Activated naive CD4-positive, alpha-beta T cell treated with Interleukin-2 at 50 U/mL for 16 hours (primary cell): ENCODE data around the gene CRYZL1.
"Not testable (repeated sequence)": the region's sequence is repeated elsewhere in the genome, so short reads cannot be mapped to it uniquely, and the experiment has no call there.

ENCODE experiments used
- DNase-seq: peaks from one replicate; pipeline ENCODE4 v3.0.0-alpha.2; 2020

Gene CRYZL1

DNA sequence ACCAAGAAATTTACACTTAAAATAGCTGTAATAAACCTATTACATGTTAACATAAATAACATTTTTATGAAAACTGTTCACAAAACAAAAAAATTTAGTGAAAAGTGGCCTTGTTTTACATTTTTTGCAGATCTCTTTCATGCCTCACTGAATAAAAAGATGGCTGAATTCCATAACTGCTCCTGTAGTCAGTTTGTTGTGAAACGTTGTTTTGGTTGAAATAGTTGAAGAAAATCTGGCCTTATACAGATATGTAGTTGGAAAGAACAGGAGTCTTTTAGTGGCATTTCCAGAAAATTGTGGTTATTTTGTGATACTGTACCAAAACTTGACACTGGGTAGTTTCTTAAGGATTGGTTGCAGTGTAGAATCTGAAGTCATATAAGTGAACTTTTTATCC is 18.9 kb upstream of the CRYZL1 start:
- DNase-seq, result no peak

DNA sequence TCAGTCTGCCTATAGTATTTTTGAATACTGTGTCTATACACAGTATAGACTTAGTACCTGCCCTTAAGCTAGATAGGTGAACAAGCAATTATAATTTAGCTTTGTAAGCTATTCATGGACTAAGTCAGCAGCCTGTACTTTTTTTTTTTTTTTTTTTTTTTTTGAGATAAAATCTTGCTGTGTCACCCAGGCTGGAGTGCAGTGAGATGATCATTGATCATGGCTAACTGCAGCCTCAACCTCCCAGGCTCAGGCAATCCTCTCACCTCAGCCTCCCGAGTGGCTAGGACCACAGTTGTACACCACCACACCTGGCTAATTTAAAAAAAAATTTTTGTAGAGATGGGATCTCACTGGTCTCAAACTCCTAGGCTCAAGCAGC is 18.0 kb upstream of the CRYZL1 start:
- no peak for DNase-seq

DNA sequence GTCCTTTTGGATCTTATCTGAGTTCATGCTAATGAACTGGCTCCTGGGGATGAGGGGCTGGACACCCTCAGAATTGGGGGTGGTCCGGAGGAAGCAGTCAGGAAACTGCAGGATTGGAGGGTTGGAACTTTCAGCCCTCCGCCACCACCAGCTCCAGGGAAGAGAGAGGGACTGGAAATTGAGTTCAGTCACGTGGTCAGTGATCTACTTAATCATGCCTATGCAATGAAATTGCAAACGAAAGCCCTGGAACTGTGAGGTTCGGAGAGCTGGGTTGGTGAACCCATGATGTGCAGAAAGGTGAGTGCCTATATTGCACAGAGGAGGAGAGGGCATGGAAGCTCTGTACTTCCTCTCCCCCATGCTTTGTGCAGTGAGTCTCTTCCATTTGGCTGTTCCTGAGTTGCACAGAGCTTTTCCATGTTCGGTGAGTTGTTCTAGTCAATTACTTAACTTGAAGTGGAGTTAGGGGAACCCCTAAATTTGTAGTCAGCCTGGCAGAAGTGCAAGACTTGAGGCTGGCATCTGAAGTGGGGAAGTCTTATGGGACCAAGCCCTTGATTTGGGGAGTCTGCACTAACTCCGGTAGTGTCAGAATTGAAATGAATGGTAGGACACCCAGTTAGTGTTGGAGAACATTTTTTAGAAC is 17.5 kb upstream of the CRYZL1 start:
- DNase-seq, result no peak

DNA sequence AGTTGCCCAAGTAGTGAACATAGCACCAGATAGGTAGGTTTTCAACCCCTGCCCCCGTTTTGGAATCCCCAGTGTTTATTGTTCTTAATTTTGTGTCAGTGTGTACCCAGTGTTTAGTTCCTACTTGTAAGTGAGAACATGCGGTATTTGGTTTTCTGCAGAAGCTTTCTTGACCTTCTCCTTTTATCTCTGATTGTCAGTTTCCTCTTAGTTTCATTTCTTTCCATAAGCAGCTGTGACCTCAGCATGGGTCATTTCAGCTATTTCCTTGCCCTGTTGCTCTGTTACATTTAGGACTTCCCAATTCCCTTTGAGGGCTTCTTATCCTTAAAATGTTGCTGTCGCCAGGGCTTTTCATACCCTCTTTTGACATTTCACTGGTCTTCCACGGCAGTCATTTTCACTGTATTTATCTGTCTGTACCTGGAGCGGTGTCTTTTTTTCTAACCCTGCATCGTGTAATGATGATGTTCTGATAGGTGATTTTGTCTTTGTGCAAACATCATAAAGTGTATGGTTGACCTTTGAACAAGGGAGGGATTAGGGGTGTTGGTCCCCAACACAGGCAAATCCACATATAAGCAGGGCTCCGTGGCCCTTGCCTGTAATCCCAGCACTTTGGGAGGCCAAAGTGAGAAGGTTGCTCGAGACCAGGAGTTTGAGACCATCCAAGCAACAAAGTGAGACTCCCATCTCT is 15.7 kb upstream of the CRYZL1 start:
- DNase-seq, result no peak

DNA sequence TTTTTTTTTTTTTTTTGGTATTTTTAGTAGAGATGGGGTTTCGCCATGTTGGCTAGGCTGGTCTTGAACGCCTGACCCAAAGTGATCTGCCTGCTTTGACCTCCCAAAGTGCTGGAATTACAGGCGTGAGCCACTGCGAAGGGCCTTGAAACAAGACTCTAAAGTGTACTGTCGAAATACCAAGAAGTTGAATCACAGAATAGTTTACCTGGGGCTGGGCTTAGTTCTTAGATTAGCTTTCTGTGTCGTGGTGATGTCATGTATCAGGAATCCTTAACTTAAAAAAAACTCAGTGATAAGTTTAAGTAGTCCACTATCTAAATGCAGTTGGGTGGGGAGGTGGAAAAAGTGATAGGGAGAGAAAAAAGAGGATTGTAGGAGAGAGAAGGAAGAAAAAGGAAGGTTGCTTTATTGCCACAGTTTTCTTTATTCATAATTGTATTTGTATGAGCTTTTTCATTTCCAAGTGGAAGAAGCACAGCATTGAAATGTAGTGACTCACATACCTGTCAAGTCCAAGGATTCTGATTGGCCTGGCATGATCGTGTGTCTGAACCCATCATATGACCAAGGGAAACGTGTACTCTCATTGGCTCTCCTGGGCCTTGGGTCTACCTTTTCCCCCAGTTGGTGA is 14.2 kb upstream of the CRYZL1 start:
- DNase-seq, result no peak

DNA sequence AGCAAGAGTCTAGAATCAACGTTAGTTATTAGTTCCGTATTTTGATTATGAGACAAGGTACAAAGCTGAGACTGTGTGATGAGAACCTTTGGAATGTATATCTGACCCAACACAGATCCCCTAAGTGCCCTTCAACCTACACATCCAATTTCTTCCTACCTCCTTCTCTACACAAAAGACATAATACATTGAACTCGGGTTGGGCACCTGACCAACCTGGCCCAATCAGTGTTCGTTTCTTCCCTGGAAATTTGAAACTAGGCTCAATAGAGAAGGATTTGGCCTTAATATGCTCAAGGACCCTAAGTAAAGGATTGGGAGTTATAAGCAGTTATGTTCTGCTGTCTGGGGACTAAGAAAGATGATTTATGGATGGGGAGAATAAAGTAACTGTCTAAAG is 12.9 kb upstream of the CRYZL1 start:
- no peak for DNase-seq

DNA sequence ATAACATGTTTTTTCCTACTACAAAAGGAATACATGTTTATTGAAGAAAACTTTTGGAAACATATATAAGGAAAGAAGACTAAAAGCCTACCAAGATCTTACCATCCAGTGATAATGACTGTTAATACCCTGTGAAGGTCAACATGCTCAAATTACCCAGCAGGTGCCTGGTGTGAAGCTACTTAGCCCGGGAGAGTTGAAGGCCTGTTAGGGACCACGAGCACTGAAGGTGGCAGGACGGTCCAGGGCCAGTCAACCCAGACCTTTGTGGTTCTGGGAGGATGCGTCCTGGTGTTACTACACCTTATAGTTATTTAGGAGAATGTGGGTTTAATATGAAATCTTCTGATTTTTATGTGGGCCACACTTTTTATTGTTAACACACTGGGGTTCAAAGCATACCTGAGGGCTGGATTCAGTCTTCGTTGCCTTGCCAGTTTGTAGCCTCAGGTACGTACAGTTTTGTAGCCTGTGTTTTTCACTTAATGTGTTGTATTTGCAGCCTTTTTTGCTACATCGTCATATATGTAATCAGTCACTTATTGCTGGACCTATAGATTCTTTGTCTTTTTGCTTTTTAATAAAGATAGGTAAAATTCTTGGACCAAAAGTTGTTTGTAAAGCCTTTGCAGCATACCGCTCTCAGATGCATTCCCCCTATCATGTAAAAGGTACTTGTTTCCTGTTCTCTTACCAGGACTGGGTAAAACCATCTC is 10.6 kb upstream of the CRYZL1 start:
- no peak for DNase-seq

DNA sequence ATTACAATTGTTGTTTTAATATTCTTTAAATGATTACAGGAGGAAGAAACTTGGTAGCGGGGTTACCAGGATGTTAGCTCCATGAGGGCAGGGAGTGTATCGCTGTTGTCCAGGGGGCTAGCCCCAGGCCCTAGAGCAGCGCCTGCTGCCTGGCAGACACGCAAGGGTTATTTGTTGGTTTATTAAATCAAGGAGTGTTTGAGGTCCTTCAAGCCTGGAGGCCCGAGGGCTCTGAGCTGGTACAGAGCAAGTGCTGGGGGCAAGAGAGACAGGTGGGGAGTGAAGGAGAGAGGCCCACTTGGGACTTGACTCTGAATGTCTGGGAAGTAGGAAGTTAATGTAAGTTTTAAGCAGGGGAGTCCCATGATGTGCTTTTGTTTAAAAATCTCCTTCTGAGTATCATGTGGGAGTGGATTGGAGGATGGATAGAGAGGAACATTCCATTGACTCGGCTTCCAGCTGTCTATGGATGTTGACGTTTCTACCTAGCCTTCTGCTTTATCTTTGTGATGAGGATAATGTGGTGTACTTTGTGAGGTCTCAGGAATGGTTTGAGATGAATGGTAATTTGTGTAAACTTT is 9.5 kb upstream of the CRYZL1 start:
- DNase-seq, result no peak

DNA sequence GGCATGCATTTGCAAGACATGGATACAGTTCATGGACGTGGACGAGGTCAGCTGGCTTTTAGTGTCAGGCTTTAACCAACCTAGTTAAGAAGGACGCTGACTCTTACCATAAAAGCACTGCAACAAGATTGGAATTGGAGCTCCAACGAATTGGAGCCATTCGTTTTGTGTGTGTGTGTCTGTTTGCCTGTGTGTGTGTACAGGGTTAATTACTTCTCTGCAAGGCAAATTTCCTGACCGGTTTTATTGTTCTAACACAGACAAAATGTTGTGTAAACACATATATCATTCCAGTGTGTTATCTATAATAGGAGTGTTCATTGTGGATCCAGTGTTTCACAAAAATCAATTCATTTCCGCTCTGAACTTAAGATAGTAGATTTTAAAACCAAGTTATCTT is 8.7 kb upstream of the CRYZL1 start:
- DNase-seq, result no peak

DNA sequence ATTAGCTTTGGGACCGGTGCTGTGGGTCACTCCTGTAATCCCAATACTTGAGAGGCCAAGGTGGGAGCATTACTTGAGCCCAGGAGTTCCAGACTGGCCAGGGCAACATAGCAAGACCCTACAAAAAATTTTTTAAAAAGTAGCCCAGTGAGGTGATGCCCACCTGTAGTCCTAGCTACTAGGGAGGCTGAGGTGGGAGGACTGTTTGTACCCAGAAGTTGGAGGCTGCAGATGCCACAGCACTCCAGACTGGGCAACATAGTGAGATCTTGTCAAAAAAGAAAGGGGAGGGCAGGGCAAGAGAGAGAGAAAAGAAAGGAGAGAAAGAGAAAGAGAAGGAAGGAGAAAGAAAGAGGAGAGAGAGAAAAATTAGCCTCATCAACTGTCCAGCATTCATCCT is 7.0 kb upstream of the CRYZL1 start:
- no peak for DNase-seq

DNA sequence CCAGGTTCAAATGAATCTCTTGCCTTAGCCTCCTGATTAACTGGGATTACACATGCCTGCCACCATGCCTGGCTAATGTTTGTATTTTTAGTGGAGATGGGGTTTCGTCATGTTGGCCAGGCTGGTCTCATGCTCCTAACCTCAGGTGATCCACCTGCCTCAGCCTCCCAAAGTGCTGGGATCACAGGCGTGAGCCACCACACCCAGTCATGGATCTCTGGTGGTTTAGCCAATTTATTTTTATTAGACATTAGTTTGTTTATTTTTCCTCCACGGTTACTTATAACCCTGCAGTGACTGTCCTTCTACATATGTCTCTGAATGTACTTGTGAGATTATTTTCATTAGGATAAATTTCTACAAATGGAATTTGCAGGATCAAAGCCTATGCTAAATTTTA is 6.0 kb upstream of the CRYZL1 start:
- no peak for DNase-seq

DNA sequence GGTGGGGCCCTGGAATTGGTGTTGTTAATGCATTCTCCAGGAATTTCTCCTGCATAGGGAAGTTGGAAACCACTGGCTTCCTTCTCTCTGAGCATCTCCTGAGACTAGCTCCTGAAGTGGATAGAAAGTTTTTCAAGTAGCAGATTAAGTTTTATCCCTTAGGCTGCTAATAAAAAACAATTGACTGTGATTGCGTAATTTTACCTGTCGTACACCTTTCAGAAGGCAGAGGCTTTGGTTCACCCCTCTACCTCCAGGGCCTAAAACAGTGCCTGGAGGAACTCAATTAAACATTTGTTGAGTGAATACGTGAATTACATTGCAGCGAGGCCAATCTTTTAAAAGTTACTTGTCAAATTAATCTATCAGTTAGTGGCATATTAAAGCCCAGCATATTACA is 4.2 kb upstream of the CRYZL1 start:
- DNase-seq, result no peak

DNA sequence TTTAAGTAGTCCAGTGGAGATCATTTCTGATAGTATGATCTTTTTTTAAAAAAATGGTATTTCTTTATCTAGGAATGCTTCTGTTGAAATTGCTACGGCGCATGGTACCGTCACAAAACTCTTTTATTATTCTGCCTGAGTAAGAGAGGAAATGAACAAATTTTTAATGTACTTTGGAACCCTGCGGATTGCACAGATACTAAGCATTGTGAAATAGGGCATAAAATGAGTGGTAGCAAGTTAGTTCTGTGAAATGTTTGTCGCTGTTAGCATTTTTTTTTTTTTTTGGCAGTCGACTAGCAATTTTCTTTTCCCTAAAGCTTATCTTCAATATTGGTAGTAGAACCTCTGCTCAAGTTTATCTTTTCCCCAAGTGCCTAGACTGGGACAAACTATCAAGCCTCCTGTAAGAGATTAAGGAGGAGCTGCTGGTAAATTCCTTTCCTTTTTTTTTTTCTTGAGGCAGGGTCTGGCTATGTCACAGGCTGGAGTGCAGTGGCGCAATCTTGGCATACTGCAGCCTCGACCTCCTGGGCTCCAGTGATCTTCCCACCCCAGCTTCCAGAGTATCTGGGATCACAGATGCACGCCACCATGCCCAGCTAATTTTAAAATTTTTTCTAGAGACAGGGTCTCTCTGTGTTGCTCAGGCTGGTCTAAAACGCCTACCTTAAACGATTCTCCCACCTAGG is 3.0 kb upstream of the CRYZL1 start:
- DNase-seq, result no peak

DNA sequence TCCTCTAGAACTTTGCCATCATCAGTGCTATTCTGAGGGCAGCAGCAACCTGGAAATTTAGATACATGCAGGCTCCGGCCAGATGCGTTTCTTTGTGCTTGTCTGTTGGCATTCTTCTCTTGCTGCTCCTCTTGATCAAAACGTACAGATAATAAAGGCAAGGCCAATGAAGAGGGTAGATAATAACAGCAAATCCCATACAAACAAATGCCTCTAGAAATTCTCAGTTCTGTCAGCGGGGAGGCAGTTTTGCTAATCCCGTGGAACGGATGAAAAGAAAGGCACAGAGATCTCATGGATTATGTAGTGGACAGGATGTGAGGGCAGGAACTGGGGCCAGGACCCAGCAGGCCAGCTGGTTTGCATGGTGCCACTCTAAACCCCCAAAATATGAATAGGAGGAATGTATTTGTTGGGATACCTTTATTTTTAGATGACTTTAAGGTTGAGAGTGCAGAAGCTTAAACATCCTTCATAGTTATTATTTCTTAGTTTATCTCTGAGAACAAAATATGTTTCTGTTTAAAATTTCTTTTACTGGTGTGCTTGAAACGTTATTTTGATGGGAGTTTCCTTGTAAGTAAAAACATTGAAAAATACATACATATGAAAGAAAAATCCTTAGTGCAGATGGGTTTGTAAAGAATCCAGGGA is 2.2 kb upstream of the CRYZL1 start:
- DNase-seq, result no peak

DNA sequence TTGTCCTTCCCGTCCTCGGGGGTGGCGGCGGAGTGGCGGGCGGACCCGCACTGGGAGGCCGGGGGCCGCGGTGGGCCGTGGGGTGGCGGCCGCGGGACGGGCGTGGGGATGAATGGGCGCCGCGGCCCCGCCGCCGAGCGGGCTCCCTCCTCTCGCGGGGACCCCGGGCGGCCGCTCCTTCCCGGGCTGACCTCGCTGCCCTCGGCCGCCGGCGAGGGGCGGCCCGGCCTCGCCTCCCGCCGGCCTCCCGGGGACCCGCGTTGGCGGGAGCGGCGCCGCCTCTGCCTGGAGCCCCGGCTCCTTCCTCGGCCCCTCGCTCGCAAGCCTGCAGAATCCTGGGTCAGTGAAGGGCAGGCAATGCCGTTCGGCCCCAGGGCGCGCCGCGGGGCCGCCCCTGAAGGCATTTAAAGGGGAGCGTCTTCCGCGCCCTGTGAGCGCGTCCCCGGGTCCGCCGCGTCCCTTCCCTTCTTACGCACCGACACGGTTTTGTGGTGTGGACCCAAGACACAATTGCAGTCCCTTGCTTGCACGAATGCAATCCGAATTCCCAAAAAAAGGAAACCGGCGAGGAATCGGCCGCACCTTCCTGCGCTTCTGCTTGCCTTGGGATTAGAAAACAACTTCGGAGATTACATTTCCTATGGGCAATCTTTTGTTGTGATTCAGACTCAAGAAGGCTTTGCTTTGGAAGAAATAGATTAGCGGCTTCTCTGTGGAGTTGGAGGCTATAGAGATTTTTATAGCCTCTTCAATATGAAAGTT is 1.5 kb upstream of the CRYZL1 start:
- DNase-seq, result peak; percentile 20

DNA sequence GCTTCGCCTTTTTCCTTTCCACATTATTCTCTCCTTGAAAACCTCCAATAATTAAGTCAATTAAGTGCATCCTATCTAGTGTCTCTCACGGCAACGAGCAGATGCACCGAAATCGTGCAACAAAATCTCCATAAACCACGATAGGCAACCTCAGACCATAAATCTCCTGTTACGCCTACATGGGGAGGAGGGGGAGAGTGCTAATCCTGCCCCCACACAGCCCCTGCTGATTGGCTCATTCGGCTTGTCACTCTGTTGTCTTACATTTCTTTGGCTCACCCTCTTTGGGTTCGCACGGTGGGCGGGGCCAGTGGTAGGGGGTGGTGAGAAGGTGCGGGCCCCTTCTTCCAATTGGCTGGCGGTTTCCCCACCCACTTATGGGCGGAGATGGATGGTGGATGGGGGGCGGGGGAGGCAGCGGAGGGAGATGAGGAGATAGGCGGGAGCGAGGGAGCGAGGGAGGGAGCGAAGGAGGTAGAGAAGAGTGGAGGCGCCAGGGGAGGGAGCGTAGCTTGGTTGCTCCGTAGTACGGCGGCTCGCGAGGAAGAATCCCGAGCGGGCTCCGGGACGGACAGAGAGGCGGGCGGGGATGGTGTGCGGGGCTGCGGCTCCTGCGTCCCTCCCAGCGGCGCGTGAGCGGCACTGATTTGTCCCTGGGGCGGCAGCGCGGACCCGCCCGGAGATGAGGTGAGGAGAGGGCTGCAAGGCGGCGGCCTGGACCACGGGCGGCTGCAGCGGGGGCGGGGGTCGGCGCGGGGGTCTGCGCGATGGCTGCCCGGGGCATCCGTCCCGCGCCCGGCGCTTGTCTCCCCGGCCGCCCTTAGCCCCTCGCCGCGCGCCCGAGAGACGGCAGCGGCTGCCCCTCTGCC is 720 bp upstream of the CRYZL1 start, which contains the start of gene ITSN1:
ITSN1 (plus strand) TSS at position 475 of the 869 bp plus-strand sequence. CDS start 76,328 bp downstream, outside the sequence.
- DNase-seq, result peak; percentile 100

DNA sequence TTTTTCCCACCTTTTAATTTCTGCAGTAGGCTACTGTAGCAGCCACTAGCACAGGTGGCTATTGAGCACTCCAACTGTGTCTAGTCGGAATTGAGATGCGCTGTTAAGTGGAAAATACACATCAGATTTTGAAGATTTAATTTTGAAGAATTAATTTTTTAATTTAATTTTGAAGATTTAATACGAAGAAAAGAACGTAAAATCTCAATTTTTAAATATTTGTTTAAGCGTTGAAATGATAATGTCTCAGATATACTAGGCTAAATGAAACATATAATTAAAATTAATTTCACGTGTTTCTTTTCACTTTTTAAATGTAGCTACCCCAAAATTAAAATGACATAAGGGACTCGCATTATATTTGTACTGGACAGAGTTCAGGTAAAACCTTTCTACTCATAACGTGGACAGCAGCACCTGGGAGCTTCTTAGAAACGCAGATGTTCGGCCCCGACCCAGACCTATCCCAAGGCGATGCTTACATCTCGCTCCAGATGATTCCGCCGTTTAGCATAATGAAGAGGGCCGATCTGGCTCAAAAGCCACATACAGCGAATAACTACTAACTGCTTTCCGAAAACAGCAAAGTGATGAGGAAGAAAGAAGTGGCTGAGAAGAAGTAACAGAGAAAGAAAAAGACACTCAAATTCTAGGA is 717 bp downstream of the CRYZL1 start:
- no peak for DNase-seq

DNA sequence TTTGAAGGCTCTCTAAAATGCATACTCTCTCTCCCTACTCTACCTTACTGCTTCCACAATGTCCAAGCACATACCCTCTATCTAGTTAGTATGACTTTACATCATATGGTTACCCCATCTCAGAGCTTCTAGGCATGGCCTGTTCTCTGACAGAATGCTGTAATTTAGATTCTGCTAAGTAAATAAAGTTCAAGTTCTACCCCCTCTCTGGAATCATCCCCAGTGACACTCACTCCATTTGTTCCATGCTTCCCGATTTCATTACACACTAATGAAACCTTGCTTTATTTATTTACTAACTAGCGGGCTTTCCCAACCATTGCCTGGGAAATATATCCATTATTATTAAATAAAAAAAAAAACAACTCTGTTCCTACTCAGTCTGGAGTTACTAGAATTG is 7.3 kb downstream of the CRYZL1 start:
- DNase-seq, result no peak

DNA sequence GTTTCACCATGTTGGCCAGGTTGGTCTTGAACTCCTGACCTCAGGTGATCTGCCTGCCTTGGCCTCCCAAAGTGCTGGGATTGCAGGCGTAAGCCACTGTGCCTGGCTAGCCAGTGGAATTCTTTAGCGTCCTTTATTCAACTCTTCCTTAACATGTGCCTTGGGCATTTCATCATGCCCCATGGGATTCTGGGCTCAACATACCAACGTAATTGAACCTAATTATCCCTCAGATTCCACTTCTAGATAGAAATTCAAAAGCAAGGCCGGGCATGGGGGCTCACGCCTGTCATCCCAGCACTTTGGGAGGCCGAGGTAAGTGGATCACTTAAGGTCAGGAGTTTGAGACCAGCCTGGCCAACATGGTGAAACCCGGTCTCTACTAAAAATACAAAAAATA is 15.4 kb downstream of the CRYZL1 start:
- DNase-seq, result not testable (repeated sequence)

DNA sequence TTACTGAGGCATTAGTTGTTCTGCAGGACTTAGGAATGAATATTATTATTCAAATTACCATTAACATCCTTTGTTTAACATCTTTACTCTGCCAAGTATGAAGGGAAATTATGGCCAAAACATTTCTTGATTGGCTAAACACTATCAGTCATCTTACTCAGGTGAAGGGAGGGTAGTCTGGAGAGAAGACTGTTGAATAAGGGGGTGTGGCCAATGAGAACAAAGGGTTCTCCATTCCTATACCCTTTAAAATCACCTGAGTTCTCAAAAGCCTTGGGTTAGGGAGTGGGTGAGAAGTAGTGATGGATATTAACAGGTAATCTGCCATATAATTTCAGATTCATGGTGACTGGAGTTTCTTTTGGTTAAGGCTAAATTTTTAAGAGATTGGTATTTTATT is 19.3 kb downstream of the CRYZL1 start:
- no peak for DNase-seq
